Ishikawa (cell line): ENCODE measurements around the gene CHCHD1.

Source experiments
- CEBPB ChIP-seq: IDR thresholded peaks from 2 replicates; pipeline ENCODE4 v1.6.1; 2012
- CREB1 ChIP-seq: IDR thresholded peaks from 2 replicates; pipeline ENCODE4 v1.6.1; 2012; ENCODE audit warnings: low read depth
- EGR1 ChIP-seq: IDR thresholded peaks from 2 replicates; pipeline ENCODE4 v1.6.1; 2012
- EP300 ChIP-seq: IDR thresholded peaks from 2 replicates; pipeline ENCODE4 v1.6.1; 2012; ENCODE audit warnings: borderline replicate concordance
- FOXM1 ChIP-seq: IDR thresholded peaks from 2 replicates; pipeline ENCODE4 v1.6.1; 2012; ENCODE audit warnings: low read depth, borderline replicate concordance
- NFIC ChIP-seq: IDR thresholded peaks from 2 replicates; pipeline ENCODE4 v1.6.1; 2012
- RAD21 ChIP-seq: IDR thresholded peaks from 2 replicates; pipeline ENCODE4 v1.6.1; 2012; ENCODE audit warnings: low read depth
- TAF1 ChIP-seq: IDR thresholded peaks from 2 replicates; pipeline ENCODE4 v1.6.1; 2012; ENCODE audit warnings: low read depth, mild to moderate bottlenecking
- TCF12 ChIP-seq: IDR thresholded peaks from 2 replicates; pipeline ENCODE4 v1.6.1; 2012; ENCODE audit warnings: low read depth
- TEAD4 ChIP-seq: IDR thresholded peaks from 2 replicates; pipeline ENCODE4 v1.6.1; 2012
- YY1 ChIP-seq: IDR thresholded peaks from 2 replicates; pipeline ENCODE4 v1.6.1; 2012; ENCODE audit warnings: low read depth
- ZBTB7A ChIP-seq: IDR thresholded peaks from 2 replicates; pipeline ENCODE4 v1.6.1; 2012; ENCODE audit warnings: low read depth
- TF ChIP-seq, protein P1 (sequence below): IDR thresholded peaks from 2 replicates; pipeline ENCODE4 v1.6.1; 2012
- TF ChIP-seq, protein P2 (sequence below): IDR thresholded peaks from 2 replicates; pipeline ENCODE4 v1.6.1; 2012; ENCODE audit warnings: low read depth, mild to moderate bottlenecking
- TF ChIP-seq, protein P3 (sequence below): IDR thresholded peaks from 2 replicates; pipeline ENCODE4 v1.6.1; 2012

Gene CHCHD1

DNA sequence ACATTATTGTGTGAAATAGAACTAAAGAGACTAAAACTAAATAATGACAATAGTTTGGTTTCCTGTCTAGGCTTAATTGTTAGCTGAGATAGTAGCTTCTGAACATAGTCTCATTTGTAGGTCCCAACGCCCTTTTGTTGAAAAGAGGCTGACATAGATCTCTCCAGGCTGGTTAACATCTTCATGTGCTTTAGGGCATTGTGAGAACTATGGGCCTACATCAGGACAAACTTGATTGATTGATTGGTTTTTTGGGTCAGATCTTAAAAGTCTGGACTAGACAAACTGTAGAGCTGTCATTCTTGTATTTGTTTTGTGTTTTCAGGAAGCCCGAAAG, 869 bp downstream of the CHCHD1 start:
- TF ChIP-seq YY1 = no peak
- TF ChIP-seq NFIC = no peak
- no peak for TF ChIP-seq FOXM1
- no peak for TF ChIP-seq RAD21
- TF ChIP-seq ZBTB7A = no peak
- TF ChIP-seq, protein P1, sequence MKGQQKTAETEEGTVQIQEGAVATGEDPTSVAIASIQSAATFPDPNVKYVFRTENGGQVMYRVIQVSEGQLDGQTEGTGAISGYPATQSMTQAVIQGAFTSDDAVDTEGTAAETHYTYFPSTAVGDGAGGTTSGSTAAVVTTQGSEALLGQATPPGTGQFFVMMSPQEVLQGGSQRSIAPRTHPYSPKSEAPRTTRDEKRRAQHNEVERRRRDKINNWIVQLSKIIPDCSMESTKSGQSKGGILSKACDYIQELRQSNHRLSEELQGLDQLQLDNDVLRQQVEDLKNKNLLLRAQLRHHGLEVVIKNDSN = no peak

DNA sequence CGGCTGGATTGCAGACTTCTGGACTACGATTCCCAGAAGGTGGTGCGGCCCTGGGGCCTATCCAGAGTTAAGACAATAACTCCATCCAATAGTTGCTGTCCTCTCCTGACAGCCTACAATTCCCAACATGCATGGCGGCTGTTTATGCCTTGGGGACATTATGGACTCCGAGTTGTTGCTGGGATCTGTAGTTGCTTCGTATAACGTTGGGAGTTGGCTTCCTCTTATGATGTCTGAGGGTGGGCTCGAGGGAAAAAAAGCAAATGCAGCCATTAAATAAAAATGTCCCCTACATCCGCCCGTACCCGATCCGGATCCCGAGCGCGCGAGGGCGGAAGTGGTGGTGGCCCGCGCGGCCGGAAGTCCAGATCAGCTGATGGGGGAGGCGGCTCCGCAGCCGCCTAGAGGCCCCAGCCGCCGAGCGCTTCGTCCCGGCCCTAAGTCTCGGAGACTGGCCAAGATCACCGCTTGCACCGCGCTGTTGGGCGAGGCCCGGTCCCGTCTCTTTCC, 3.4 kb downstream of the CHCHD1 start, which contains the start of gene ZSWIM8:
TSS of gene ZSWIM8 (plus strand) at position 396 of the 510 bp plus-strand sequence. CDS start 273 bp downstream, outside the sequence.
- TF ChIP-seq TCF12 (peak; percentile 84), CREB1 (no peak), YY1 (peak; percentile 92), ZBTB7A (no peak), FOXM1 (no peak), TEAD4 (peak; percentile 36; the same call in 1 of the 2 replicates), RAD21 (no peak), CEBPB (no peak), TAF1 (peak; percentile 85), EP300 (peak; percentile 30; the same call in 1 of the 2 replicates), EGR1 (peak; percentile 27; the same call in 1 of the 2 replicates), NFIC (peak; percentile 37)
- TF ChIP-seq, protein P1 = peak; percentile 91
- TF ChIP-seq, protein P2, sequence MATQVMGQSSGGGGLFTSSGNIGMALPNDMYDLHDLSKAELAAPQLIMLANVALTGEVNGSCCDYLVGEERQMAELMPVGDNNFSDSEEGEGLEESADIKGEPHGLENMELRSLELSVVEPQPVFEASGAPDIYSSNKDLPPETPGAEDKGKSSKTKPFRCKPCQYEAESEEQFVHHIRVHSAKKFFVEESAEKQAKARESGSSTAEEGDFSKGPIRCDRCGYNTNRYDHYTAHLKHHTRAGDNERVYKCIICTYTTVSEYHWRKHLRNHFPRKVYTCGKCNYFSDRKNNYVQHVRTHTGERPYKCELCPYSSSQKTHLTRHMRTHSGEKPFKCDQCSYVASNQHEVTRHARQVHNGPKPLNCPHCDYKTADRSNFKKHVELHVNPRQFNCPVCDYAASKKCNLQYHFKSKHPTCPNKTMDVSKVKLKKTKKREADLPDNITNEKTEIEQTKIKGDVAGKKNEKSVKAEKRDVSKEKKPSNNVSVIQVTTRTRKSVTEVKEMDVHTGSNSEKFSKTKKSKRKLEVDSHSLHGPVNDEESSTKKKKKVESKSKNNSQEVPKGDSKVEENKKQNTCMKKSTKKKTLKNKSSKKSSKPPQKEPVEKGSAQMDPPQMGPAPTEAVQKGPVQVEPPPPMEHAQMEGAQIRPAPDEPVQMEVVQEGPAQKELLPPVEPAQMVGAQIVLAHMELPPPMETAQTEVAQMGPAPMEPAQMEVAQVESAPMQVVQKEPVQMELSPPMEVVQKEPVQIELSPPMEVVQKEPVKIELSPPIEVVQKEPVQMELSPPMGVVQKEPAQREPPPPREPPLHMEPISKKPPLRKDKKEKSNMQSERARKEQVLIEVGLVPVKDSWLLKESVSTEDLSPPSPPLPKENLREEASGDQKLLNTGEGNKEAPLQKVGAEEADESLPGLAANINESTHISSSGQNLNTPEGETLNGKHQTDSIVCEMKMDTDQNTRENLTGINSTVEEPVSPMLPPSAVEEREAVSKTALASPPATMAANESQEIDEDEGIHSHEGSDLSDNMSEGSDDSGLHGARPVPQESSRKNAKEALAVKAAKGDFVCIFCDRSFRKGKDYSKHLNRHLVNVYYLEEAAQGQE = no peak
- TF ChIP-seq, protein P3, sequence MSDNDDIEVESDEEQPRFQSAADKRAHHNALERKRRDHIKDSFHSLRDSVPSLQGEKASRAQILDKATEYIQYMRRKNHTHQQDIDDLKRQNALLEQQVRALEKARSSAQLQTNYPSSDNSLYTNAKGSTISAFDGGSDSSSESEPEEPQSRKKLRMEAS = peak; percentile 82

DNA sequence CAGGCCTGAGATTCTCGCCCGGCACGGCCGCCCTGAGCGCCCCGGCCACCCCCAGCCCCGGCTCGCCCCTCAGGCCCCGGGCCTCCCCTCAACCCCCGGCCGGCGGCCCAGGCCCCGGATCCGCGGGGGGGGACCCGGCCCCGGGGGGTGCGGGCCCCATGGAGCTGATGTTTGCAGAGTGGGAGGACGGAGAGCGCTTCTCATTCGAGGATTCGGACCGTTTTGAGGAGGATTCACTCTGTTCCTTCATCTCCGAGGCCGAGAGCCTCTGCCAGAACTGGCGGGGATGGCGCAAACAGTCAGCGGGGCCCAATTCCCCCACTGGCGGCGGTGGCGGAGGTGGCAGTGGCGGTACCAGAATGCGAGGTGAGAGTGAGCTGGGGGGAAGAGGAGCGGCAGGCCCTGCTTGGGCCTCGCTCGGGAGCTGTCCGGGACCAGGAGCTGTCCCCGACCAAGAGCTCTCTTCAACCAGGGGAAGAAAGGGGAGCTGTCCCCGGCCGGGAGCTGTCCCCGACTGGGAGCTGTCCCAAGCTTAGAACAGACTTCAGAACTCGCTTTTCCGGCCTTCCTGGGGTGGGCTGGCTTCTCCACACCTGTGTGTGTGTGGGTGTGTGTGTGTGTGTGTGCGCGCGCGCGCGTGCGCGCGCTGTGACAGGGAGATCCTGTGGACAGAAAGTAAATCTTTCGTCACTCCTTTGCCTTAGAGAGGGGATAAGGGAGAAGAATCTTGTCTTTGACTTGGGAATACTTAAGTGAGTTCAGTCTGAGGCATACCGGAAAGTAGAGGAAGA, 4.1 kb downstream of the CHCHD1 start:
- TF ChIP-seq, protein P2 = peak; percentile 88
- TF ChIP-seq, protein P1 = no peak
- TF ChIP-seq YY1 (no peak), ZBTB7A (peak; percentile 70), EP300 (no peak; the same call in 1 of the 2 replicates), TCF12 (0 out of 2 replicates have a peak, but pooled peaks have one; percentile 46), TAF1 (peak; percentile 41), RAD21 (no peak), FOXM1 (no peak), NFIC (peak; percentile 1; the same call in 1 of the 2 replicates), TEAD4 (no peak), CREB1 (no peak), EGR1 (no peak; the same call in 1 of the 2 replicates), CEBPB (no peak)
- TF ChIP-seq, protein P3 = peak; percentile 46

DNA sequence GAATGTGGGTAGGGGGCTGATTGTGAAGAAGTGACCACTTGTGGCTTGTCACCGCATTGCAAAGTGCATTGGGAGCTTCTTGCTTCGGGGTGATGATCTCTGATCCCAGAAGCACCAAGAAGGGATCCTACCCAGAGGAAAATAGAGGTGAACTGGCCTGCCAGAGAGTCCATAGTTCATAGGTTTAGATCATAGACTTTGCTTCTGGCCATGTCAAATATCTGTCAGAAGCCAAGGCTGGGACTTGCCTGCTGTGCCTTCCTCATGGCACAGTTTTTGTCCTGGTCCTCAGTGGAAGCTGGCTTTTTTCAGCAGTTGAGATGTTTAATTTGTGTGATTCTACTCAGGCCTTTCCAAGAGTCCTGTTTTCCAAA, 4.7 kb downstream of the CHCHD1 start:
- TF ChIP-seq, protein P1 = no peak
- TF ChIP-seq CEBPB (no peak), EP300 (no peak), TEAD4 (no peak), RAD21 (no peak), YY1 (no peak), CREB1 (no peak)
